ENCODE results near the gene SORCS2. TPM values are rescaled to one million over a fixed set of nuclear protein-coding genes. Genes with fewer than 3 reads are reported as not detected.

SORCS2 gene
- total and polyA plus RNA-seq, 2 of the 13 experiments (the other 11 are each of a cell fraction or from before 2014, with no cell fraction given) = 0.82 to 1.0 TPM

GRCh38 chr4:7420661-7421040 lies 228.3 kb downstream of the SORCS2 start (continued):
- TF ChIP-seq HDAC6 (IDR thresholded peaks at IDR 0.05; ENCODE audit: low read depth, low read length) (no peak), MXD1 (CRISPR knock-in tag; IDR thresholded peaks at IDR 0.05) (no peak), ZNF296 (CRISPR knock-in tag; conservative IDR thresholded peaks at IDR 0.05) (no peak)

- in situ Hi-C loops (cut with HindIII; ENCODE audit: extremely low pct_ligation_motif_present, low pct_unique_long_range_greater_than_20kb) (no loop called here), intact Hi-C loops (cut with micrococcal nuclease; ENCODE audit: unreplicated experiment) (no loop called here)
- FAIRE-seq (no peak), DNase-seq (ENCODE audit: low spot score) (no peak), ATAC-seq (no peak)
- H3K9me3 ChIP-seq (ENCODE audit: low read length) = no peaks in the 10 kb centered on the region
- H3K79me2 ChIP-seq (ENCODE audit: insufficient read depth, low read length) = no peaks in the 10 kb centered on the region
- H2AFZ ChIP-seq (ENCODE audit: low read length) = no peak overlapping the region
- WGBS (ENCODE audit: low lambda C conversion rate) = 53% methylated on average over 8 of the region's 24 CpGs
- H3K27ac ChIP-seq (ENCODE audit: extremely low read length, insufficient read depth, low read length) = no peak overlapping the region
- TF ChIP-seq PLSCR1 (CRISPR knock-in tag; IDR thresholded peaks at IDR 0.05; ENCODE audit: borderline replicate concordance) (no peak), ZNF317 (CRISPR knock-in tag; IDR thresholded peaks at IDR 0.05) (no peak), SNAPC2 (CRISPR knock-in tag; IDR thresholded peaks at IDR 0.05) (no peak), ZNF556 (CRISPR knock-in tag; IDR thresholded peaks at IDR 0.05; ENCODE audit: borderline replicate concordance) (no peak)
- peaks cover 9% of the 10 kb centered on the region for H3K4me1 ChIP-seq (ENCODE audit: insufficient read depth, low read length)
- H3K9ac ChIP-seq (ENCODE audit: insufficient read depth, low read depth, low read length) = no peak overlapping the region
- no peaks in the 10 kb centered on the region for H4K20me1 ChIP-seq (ENCODE audit: insufficient read depth, low read length)
- peaks cover 7 to 23% of the 10 kb centered on the region in 2 experiments; a peak in 4 of 5 replicates for H3K27me3 ChIP-seq (ENCODE audit: control insufficient read depth in 1 of 2, insufficient read depth in 2 of 2, low read length in 2 of 2)
- ChIA-PET CTCF (ENCODE audit: low intra/inter-chr PET ratio, low total read pairs) (no interaction called here), POLR2A (no interaction called here)
- no TSS peak for BruUV-seq (replicated peaks)
- no peak overlapping the region for H3K4me3 ChIP-seq (replicated peaks in 1 of 3; ENCODE audit: insufficient read depth in 1 of 3, low read depth in 2 of 3, low read length in 3 of 3)
- H3K36me3 ChIP-seq (replicated peaks in 1 of 2; ENCODE audit: control insufficient read depth in 1 of 2, insufficient read depth in 2 of 2, low read length in 2 of 2) = no peaks in the 10 kb centered on the region
- no peak overlapping the region for H3K4me2 ChIP-seq (ENCODE audit: low read depth, low read length)
These were observed 229.2 kb downstream of the SORCS2 start for GRCh38 chr4:7421356-7422150.
